ENCODE results near the gene ZNF576.

GRCh38 chr19:43625918-43626579 lies 29.7 kb downstream of the ZNF576 start:
- TF ChIP-seq CTCF (IDR thresholded peaks at IDR 0.05) (peak in 1 of 5 experiments; percentile 34), EP300 (IDR thresholded peaks at IDR 0.05) (no peak), POLR2A (IDR thresholded peaks at IDR 0.05) (no peak)

Measured in tibial nerve (tissue), 4 donors.